HG03139 (cell line): ENCODE measurements around the gene PSG1.
"Not testable (repeated sequence)": the region's sequence is repeated elsewhere in the genome, so short reads cannot be mapped to it uniquely, and the experiment has no call there.

ENCODE experiments used
- ATAC-seq: cut with Tn5 transposase; IDR thresholded peaks from one replicate; pipeline ENCODE4 v1.9.1; 2021; ENCODE audit not compliant: unreplicated experiment

The PSG1 gene

DNA sequence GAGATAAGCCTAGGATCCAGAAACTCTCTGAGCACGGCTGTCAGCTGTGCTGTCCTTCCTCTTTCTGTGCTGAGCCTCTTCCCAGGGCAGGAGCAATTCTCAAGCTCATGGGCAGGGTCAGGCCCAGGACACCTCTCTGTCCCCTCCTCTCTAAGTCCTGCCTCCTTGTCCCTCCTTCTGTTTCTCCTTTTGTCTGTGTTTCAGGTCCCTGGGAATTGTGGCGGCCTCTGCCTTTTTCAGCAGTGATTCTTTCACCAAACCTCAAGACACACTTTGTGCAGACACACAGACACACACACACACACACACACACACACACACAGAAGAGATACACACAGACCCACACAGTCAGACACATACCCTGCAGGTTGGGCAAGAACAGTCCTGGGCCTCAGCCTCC, at the start of gene PSG1:
PSG1 (minus strand) TSS at position 101 of the 400 bp plus-strand sequence. CDS start 132 bp downstream, outside the sequence.
- no peak for ATAC-seq

DNA sequence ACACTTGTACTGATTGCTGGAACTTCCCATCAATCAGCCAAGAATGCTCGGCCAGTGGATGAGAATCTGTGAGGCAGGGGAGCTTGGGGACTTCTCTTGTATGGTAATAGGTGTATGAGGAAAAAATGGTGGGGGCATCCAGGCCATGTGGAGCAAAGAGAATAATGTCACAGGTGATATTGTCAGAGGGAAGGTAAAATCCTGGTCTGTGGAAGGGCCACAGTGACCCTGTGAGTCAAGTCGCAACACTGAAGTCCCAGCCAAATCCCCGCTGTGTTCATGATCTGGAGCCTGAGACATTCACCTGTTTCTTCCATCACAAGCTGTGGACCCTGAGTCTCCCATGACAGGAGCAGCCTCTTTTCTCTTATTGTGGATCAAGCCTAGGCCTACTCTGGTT, 49.4 kb upstream of the PSG1 start:
- no peak for ATAC-seq

DNA sequence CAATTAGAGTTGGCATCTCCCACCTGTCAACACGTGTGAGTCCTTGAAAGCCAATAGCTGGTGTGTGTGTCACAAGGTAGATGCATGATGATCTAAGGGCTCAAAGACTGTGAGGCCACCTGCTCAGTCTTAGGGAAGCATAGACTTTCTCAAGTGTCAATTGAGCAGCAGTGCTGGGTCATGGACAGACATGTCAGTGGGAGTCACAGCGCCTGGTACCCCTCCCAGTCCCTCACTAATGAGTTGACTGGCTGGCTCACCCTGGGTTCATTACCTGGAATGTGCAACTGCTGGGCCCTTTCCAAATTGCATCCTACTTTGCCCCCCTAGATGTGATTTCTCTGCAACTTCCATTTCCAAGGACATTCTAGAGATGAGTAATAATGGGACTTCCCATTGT, 47.3 kb upstream of the PSG1 start:
- ATAC-seq, result no peak

DNA sequence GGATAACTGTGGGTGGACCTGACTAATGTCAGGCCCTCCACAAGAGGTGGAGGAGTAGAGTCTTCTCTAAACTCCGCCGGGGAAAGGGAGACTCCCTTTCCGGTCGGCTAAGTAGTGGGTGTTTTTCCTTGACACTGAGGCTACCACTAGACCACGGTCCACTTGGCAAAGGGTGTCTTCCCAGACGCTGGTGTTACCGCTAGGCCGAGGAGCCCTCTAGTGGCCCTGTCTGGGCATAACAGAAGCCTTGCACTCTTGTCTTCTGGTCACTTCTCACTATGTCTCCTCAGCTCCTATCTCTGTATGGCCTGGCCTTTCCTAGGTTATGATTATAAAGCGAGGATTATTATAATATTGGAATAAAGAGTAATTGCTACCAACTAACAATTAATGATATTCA, 43.6 kb upstream of the PSG1 start:
- not testable (repeated sequence) for ATAC-seq

DNA sequence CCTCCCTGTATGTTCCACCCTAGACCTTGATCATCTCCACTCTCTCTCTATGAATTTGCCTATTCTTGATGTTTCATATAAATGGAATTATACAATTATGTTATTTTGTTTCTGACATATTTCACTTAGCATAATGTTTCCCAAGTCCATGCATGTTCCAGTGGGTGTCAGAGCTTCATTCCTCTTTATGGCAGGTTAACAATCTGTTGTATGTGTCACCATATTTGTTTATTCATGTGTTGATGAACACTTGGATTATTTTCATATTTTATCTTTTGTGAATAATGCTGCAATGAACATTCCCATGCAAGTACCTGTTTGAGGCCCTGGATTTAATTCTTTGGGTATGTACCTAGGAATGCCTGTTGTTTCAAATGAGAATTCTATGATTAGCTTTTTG, 41.5 kb upstream of the PSG1 start:
- ATAC-seq, result not testable (repeated sequence)

DNA sequence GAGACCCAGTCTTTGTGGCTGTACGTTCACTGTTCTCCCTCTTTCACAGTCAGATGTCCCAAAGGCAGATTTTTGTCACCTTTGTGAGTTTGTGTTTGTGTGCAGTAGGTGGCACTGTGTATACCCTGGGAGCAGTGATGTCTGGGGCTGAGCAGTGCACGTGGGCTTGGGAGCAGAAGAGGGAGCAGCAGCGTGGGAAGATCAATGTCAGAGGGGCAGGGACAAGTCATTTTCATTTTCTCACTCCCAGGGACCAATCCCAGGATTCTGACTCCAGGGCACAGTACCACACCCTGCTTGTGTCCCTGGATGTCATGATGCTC, 40.2 kb upstream of the PSG1 start:
- no peak for ATAC-seq

DNA sequence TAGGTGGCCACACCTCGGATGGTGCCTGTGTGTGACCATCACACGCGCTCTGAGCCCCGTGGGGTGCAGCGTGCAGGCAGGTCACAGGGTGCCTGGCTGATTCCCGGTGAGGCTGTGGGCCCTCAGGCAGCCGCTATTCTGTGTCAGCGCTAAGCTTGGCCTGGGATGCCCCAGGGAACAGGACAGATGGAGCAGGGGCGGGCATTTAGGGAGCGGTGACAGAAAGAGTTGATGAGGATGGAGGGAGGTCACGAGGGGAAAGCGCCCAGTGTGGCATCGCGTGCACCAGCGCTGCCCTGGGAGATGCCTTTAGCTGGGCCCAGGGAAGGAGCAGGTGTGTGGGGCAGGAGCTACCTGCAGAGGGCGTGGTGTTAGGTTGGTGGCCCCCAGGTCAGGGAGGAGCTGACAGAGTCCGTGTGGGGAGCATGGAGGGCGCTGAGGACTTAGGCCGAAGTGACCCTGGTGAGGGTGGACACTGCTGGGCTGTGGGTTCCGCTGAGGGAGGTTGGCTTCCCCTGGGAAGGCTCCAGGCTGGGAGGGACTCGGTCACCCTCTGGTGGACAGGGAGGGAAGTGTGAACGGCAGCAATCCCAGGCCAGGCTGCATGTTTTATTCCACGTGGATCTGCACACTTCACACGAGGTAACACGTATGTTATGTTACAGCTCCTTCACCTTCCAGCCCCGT, 39.7 kb upstream of the PSG1 start:
- ATAC-seq, result not testable (repeated sequence)

DNA sequence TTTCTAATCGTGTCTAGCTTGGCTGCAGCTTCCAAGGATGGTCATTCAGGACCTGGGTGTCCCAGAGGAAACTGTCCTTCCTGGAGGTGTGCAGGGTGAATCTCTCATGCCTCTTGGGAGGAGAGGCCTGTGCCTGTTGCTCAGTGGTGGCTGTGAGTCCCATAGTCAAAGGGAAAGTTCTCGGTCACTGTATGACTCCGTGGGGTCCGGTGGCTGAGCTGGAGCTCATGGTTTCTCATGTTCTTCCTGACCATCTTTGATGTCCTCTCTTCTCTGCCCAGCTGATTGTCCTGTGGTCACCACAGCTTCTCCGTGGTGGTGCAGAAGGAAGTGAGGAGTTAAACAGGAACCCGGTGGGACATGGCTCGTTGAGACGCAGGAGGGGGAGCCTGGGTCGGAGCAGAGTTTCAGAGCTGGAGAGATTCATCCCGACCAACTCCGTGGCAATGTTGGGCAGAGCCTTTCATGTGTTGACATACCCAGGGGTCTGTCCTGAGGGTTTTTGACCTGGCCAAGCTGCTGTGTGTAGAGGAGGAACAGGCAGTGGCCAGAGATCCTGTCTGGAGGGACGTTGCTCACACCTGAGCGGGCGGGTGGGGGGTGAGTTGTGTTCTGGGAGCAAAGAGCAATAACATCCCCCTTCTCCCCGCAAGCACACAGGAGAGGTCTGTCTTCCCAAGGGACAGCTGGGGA, 39.0 kb upstream of the PSG1 start:
- not testable (repeated sequence) for ATAC-seq

DNA sequence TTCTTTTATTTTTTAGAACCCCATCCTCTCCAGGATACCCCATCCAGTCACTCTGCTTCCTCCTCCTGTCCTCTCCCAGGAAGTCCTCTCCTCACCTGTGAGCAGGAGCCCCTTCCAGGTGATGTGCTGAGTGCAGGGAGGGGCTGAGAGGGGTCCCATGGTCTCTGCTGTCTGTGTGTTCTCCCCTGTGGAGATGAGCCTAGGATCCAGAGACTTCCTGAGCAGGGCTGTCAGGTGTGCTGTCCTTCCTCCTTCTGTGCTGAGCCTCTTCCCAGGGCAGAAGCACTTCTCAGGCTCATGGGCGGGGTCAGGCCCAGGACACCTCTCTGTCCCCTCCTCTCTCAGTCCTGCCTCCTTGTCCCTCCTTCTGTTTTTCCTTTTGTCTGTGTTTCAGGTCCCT, 38.1 kb upstream of the PSG1 start, which contains the start of gene PSG6:
PSG6 (minus strand) TSS at position 261 of the 400 bp plus-strand sequence; CDS start at position 159, 102 bp downstream.
- ATAC-seq, result not testable (repeated sequence)

DNA sequence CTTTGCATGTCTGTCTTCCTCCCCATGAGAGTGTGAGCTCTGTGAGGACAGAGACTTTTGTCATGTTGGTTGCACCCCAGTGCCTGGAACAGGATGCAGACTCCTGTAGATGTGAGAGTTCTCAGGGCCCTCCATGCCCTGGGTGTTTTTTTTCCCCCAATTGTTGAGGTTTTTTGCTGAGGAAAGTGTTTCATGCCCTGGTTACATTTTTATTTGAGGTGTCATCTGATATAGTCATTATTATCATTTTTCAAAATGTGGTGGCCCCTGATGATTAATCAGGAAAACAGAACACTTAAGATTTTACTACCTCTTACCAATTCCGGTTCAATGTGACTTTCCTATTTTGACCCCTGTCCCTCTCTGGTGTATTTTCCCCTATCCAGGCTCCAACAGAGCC, 37.4 kb upstream of the PSG1 start:
- not testable (repeated sequence) for ATAC-seq

DNA sequence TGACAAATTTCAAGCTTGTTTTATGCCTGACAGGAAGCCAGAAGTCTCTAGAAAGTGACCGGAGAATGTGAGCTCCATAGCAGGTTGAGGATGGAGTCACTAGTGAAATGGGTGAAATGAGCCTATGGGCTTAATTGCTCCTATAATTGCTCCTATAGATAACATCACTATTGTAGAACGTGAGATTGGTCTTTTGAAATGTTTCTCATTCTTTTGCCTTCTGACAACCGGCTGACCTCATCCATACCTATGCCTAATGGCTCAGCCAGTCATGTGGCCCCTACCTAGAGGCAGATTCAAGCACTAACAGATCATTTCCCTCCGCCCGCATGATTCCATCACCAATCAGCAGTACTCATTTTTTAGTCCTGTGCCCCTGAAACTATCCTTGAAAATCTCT, 34.0 kb upstream of the PSG1 start:
- not testable (repeated sequence) for ATAC-seq

DNA sequence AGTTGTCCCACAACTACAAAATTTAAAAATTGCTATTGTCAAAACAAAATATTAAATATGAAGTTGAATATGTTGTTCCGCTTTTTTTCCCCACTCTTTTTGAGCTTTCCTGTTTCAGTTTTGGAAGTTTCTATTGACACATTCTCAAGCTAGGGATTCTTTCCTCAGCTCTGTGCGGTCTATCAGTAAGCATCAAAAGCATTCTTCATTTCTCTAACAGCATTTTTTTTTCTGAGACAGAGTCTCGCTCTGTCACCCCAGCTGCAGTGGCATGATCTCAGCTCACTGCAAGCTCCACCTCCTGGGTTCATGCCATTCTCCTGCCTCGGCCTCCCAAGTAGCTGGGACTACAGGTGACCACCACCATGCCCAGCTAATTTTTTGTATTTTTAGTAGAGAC, 33.4 kb upstream of the PSG1 start:
- ATAC-seq, result not testable (repeated sequence)

DNA sequence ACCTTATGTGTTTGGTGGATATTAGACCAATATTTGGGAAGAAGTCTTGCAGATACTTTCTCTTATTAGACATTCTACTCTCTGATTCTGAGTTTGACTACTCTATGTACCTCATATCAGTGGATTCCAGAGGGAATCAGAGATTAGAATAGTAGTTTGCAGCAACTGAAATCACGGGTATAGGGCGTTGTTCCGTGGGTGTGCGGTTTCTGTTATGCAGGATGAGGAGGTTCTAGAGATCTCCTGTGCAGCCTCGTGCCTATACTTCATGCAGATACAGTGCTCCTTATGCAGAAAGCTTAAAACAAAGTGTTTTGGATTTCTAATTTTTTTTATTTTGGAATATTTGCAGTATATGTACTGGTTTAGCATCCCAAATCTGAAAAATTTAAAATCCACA, 32.2 kb upstream of the PSG1 start:
- not testable (repeated sequence) for ATAC-seq

DNA sequence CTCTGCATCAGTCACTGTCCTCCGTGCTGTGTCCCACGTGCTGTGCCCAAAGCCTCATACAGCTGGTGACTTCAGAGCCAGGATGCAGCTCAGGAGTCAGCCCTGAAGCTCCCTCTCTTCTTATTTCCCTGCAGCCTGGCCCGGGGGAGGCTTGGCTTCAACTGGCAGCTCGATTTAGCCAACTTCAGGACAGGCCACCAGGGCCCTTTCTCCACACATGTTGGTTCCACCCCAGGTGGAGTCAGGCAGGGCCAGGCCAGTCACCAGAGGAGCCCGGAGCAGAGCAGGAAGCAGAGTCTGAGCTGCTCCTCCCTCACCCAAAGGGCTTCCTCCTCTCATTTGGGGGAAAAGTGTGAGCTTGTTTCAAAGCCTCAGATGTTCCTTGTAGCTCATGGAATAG, 26.6 kb upstream of the PSG1 start:
- ATAC-seq, result not testable (repeated sequence)

DNA sequence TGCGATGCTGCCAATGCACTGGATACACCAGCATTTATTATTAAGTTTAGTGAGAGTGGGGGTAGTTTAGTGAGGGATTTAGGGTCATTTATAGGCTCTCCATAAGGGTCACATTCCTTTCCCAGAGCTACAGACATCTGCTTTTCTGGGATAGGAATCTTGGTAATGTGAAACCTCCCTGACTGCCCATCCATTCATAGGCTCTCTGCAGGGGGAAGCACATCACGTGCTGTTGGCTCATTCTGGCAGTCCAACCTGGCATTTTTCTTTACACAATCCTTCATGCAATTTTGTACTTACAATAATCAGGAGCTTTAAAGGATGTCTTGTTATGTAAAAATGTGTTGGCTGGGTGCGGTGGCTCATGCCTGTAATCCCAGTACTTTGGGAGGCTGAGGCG, 21.0 kb upstream of the PSG1 start:
- ATAC-seq, result not testable (repeated sequence)

DNA sequence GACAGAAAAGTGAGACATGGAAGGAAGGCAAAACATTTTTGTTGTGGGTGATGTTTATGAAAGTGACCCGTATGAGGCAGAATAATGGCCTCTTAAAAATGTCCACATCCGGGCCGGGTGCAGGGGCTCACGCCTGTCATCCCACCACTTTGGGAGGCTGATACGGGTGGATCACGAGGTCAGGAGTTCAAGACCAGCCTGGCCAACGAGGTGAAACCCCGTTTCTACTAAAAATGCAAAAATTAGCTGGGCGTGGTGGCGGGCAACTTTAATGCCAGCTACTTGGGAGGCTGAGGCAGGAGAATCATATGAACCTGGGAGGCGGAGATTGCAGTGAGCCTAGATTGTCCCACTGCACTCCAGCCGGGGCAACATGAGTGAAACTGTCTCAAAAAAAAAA, 20.2 kb upstream of the PSG1 start:
- not testable (repeated sequence) for ATAC-seq

DNA sequence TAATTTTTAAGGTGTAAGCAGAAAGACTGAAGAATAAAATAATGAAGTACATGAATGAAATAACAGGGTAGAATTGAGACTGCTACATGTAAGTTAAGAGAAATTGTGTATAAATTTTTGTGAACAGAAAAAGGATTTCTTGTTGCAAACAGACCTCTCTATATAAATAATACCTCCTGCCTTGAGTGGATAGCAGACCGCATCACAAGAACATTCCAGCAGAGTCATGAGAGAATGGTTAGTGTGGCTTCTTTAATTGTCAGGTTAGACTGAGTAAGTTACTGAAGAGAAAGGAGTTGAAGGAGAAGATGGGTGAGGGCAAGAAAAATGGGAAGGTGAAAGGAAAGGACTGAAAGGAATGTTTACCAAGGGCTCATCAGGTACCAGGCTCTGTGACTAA, 19.6 kb upstream of the PSG1 start:
- not testable (repeated sequence) for ATAC-seq

DNA sequence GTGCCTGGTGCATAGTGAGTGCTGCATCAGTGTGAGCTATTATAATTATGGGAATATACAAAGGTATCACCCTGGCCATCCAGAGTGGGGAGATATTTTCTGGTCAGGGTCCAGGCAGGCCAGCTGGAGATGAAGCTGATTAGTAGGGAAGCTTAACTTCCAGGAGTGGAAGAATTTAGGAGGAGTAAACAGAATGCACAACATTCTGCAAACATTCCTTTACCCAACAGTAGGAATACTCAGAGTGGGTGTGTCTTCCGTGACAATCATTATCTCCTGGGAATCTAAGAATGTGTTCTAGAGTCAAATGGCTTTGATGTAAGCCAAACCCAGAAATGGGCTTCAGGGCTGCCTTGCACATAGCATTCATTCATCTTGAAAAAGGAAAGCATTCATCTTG, 19.1 kb upstream of the PSG1 start:
- not testable (repeated sequence) for ATAC-seq

DNA sequence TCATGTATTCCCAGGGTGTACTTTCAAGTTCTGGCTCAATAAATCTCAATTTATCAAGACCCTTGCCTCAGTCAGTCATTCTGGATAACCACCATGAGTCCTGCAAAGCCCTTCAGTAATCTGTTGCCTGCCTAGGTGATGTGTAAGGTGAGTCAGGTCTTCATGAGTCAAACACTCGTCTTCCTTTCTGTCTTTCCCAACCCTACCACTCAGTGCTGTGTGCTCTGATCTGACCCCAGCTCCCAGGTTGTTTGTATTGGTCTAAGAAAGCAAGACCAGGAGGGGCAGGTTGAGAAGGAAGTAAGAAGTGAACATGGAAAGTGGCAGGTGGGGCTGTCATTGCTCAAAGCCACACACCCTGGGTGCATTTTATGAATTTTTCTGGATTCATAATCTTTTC, 18.2 kb upstream of the PSG1 start:
- not testable (repeated sequence) for ATAC-seq

DNA sequence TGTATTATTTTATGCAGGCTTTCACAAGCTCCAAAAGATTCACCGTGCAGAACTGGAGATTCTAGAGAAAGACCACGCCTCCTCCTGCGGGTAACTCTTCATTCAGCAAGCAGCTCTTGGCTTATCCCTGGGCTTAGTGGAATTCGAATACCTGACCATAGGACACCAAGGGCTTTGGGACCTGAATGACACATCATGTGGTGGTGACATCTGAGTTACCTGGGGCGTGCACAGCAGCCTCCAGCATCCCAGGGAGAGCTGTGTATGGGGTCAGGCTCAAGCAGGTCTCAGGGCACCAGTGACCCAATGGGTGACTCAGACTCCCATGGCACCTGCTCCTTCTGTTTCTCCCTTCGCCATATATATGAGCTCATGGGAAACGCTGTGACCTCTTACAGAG, 10.9 kb upstream of the PSG1 start:
- not testable (repeated sequence) for ATAC-seq

DNA sequence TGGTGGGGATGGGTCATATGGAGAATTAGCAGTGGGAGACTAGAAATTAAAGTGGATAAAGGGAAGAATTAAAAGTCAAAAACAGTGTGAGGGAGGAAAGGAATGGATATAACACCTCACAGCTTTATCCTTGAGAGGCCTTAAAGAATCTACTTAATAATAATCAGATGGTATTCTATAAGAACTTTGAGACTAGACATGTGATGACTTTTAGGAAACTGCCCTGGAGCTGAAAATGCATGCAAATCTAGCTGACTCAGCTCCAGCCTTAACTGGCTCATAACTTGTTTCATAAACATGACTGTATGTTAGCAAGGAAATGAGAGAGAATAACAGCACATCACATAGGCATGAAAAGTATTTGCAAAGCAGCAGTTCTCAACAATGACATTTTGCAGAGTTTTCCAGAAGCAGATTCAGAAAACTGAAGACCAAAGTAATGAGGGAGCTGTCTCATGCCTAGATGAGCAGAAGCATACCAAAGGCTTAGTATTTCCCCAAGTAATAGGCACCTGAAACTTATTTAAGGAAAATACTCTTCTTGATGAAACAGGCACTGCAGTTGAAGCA, 8.4 kb upstream of the PSG1 start:
- not testable (repeated sequence) for ATAC-seq

DNA sequence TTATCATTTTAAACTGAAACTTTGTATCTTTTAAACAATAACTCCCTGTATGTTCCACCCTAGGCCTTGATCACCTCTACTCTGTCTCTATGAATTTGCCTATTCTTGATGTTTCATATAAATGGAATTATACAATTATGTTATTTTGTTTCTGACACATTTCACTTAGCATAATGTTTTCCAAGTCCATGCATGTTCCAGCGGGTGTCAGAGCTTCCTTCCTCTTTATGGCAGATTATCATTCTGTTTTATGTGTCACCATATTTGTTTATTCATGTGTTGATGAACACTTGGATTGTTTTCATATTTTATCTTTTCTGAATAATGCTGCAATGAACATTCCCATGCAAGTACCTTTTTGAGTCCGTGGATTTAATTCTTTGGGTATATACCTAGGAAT, 3.2 kb upstream of the PSG1 start:
- not testable (repeated sequence) for ATAC-seq
